SU-DHL-6 (cell line): ENCODE measurements around the gene SPATA31E1.

Experiments used
- EZH2phosphoT487 ChIP-seq: fragments of 200-600 bp; sonication (generic), shearing (Covaris generic); conservative IDR thresholded peaks from 2 replicates; pipeline ENCODE4 v1.6.1; 2018; ENCODE audit warnings: mild to moderate bottlenecking, antibody characterized with exemption, low read length, moderate library complexity, mixed read lengths
- TF ChIP-seq, protein P1 (sequence below): fragments of 200-600 bp; sonication (generic); IDR thresholded peaks from one replicate; pipeline ENCODE4 v1.5.1; 2017; ENCODE audit warnings: antibody characterized with exemption, mild to moderate bottlenecking, low read length, moderate library complexity; ENCODE audit not compliant: insufficient read depth, poor library complexity, severe bottlenecking

- TF ChIP-seq, protein P1, sequence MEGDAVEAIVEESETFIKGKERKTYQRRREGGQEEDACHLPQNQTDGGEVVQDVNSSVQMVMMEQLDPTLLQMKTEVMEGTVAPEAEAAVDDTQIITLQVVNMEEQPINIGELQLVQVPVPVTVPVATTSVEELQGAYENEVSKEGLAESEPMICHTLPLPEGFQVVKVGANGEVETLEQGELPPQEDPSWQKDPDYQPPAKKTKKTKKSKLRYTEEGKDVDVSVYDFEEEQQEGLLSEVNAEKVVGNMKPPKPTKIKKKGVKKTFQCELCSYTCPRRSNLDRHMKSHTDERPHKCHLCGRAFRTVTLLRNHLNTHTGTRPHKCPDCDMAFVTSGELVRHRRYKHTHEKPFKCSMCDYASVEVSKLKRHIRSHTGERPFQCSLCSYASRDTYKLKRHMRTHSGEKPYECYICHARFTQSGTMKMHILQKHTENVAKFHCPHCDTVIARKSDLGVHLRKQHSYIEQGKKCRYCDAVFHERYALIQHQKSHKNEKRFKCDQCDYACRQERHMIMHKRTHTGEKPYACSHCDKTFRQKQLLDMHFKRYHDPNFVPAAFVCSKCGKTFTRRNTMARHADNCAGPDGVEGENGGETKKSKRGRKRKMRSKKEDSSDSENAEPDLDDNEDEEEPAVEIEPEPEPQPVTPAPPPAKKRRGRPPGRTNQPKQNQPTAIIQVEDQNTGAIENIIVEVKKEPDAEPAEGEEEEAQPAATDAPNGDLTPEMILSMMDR, result no peak
- no peak for TF ChIP-seq EZH2phosphoT487
Observed at GRCh38 chr9:87868175-87868574, 14.5 kb upstream of the SPATA31E1 start.
